ENCODE measurements around the gene DNM1. TPM values are rescaled to one million over a fixed set of nuclear protein-coding genes. Genes with fewer than 3 reads are reported as not detected.

DNM1 gene
- total and polyA plus RNA-seq, 7 donors: 1.1 to 5.4 (median 2.1) TPM

- Histone ChIP-seq H3K4me3 (peak overlapping the region; percentile 73), H3K27ac (no peak overlapping the region), H3K36me3 (ENCODE audit: insufficient read depth in 1 of 2, low read depth in 1 of 2) (no peaks in the 10 kb centered on the region), H3K9me3 (no peaks in the 10 kb centered on the region), H3K27me3 (ENCODE audit: insufficient read depth in 3 of 3, low read length in 2 of 3) (peaks cover 0 to 18% (median 7%) of the 10 kb centered on the region in 3 donors), H3K4me1 (peaks cover 4% of the 10 kb centered on the region)
- no peak for DNase-seq
- ATAC-seq: no peak
- intact Hi-C loops (cut with DNase I): no loop called here
- WGBS, 3 donors: 13 to 21% (median 18%) methylated on average over 2 of the region's 2 CpGs
- TF ChIP-seq CTCF (IDR thresholded peaks at IDR 0.05): no peak
Measured at GRCh38 chr9:128202648-128203023, 543 bp upstream of the DNM1 start.

- DNase-seq (peak in 1 of 2 donors; percentile 41), ATAC-seq (peak; percentile 19 to 57 (median 29))
- H3K36me3 ChIP-seq (ENCODE audit: insufficient read depth in 1 of 2, low read depth in 1 of 2): no peaks in the 10 kb centered on the region
- H3K4me3 ChIP-seq: peak overlapping the region; percentile 73
- WGBS, 3 donors: 2 to 6% (median 3%) methylated on average over 44 to 67 of the region's 67 CpGs
- intact Hi-C loops (cut with DNase I): no loop called here
- H3K27ac ChIP-seq: no peak overlapping the region
- no peaks in the 10 kb centered on the region for H3K9me3 ChIP-seq
- peaks cover 4% of the 10 kb centered on the region for H3K4me1 ChIP-seq
- peaks cover 0 to 18% (median 7%) of the 10 kb centered on the region in 3 donors for H3K27me3 ChIP-seq (ENCODE audit: insufficient read depth in 3 of 3, low read length in 2 of 3)
- no peak for TF ChIP-seq CTCF (IDR thresholded peaks at IDR 0.05)
Measured at GRCh38 chr9:128203707-128204551, 750 bp downstream of the DNM1 start.

- H3K9me3 ChIP-seq: no peaks in the 10 kb centered on the region
- no peak for ATAC-seq
- H3K4me1 ChIP-seq: peaks cover 4% of the 10 kb centered on the region
- no peak overlapping the region for H3K27ac ChIP-seq
- intact Hi-C loops (cut with DNase I): no loop called here
- no peak for DNase-seq
- H3K27me3 ChIP-seq (ENCODE audit: insufficient read depth in 3 of 3, low read length in 2 of 3): peaks cover 0 to 18% (median 7%) of the 10 kb centered on the region in 3 donors
- H3K4me3 ChIP-seq: peak overlapping the region; percentile 73
- no peaks in the 10 kb centered on the region for H3K36me3 ChIP-seq (ENCODE audit: insufficient read depth in 1 of 2, low read depth in 1 of 2)
- WGBS, 3 donors: 53 to 76% (median 58%) methylated on average over 7 of the region's 7 CpGs
- no peak for TF ChIP-seq CTCF (IDR thresholded peaks at IDR 0.05)
Measured at GRCh38 chr9:128204858-128205257, 1.7 kb downstream of the DNM1 start.

- WGBS, 3 donors: 77 to 81% (median 79%) methylated on average over 16 of the region's 16 CpGs
- Histone ChIP-seq H3K27me3 (ENCODE audit: insufficient read depth in 3 of 3, low read length in 2 of 3) (peaks cover 0 to 18% (median 7%) of the 10 kb centered on the region in 3 donors), H3K4me3 (no peak overlapping the region), H3K27ac (no peak overlapping the region), H3K36me3 (ENCODE audit: insufficient read depth in 1 of 2, low read depth in 1 of 2) (no peaks in the 10 kb centered on the region), H3K4me1 (peaks cover 4% of the 10 kb centered on the region), H3K9me3 (no peaks in the 10 kb centered on the region)
- ATAC-seq: no peak
- intact Hi-C loops (cut with DNase I): no loop called here
- TF ChIP-seq CTCF (IDR thresholded peaks at IDR 0.05): no peak
- no peak for DNase-seq
Measured at GRCh38 chr9:128205296-128205944, 2.2 kb downstream of the DNM1 start.
